ENCODE data around the gene PIP5KL1. TPM values are rescaled to one million over a fixed set of nuclear protein-coding genes. Genes with fewer than 3 reads are reported as not detected.
A peak's percentile ranks its signal among the peaks of the same experiment; 100 is the strongest.

Gene PIP5KL1
- total and polyA plus RNA-seq, 2 experiments from 2014 or later = 13.4 to 19.5 TPM

DNA sequence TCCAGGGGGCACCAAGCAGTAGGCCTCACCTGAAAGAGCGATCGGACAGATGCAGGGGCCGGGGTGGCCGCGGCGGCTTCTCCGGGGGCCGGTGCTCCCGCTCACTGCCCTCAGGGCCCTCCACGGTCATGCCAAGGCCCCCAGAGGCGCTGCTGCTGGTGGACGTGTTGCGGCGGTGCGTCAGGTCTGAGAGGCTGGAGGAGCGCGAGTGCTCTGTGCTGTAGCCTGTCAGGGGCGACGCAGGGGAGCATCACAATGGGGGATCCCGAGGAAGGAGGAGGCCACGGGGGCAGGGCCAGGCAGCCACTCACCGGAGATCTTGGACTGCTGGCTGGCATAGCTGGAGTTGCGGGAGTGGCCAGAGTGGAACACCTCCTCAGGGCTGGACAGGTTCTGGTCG lies 14.8 kb upstream of the PIP5KL1 start:
- H3K36me3 Mint-ChIP-seq (ENCODE audit: low read depth) = peaks cover 43% of the 10 kb centered on the region
- H3K9me2 ChIP-seq (ENCODE audit: insufficient read depth) = no peaks in the 10 kb centered on the region
- peaks cover 16% of the 10 kb centered on the region for H3F3A ChIP-seq (replicated peaks; ENCODE audit: low read depth)
- peaks cover 28% of the 10 kb centered on the region for H3K27me3 Mint-ChIP-seq (ENCODE audit: insufficient read depth, low read depth, poor library complexity)
- no peaks in the 10 kb centered on the region for H3K36me3 ChIP-seq (ENCODE audit: insufficient read depth)
- H3K27me3 ChIP-seq (ENCODE audit: insufficient read depth) = no peaks in the 10 kb centered on the region
- H2AFZ ChIP-seq = no peak overlapping the region
- peaks cover 19% of the 10 kb centered on the region for H3K4me1 ChIP-seq (ENCODE audit: insufficient read depth)
- no peak overlapping the region for H3K4me2 ChIP-seq
- no peak for TF ChIP-seq ZNF331 (CRISPR knock-in tag; IDR thresholded peaks at IDR 0.05; ENCODE audit: low read depth)
- H3K27ac Mint-ChIP-seq = no peak overlapping the region
- no peak overlapping the region for H3K4me3 Mint-ChIP-seq
- no peak for ATAC-seq
- no peaks in the 10 kb centered on the region for H3K9me3 Mint-ChIP-seq
- H3K27ac ChIP-seq (ENCODE audit: low read depth) = no peak overlapping the region
- peaks cover 33% of the 10 kb centered on the region for H3K4me1 Mint-ChIP-seq
- DNase-seq (ENCODE audit: low spot score) = no peak
- H3K4me3 ChIP-seq = no peak overlapping the region
- H4K20me1 ChIP-seq (replicated peaks; ENCODE audit: insufficient read depth) = no peaks in the 10 kb centered on the region; the same call in 1 of the 2 replicates
- no peaks in the 10 kb centered on the region for H3K79me2 ChIP-seq (replicated peaks; ENCODE audit: insufficient read depth)

DNA sequence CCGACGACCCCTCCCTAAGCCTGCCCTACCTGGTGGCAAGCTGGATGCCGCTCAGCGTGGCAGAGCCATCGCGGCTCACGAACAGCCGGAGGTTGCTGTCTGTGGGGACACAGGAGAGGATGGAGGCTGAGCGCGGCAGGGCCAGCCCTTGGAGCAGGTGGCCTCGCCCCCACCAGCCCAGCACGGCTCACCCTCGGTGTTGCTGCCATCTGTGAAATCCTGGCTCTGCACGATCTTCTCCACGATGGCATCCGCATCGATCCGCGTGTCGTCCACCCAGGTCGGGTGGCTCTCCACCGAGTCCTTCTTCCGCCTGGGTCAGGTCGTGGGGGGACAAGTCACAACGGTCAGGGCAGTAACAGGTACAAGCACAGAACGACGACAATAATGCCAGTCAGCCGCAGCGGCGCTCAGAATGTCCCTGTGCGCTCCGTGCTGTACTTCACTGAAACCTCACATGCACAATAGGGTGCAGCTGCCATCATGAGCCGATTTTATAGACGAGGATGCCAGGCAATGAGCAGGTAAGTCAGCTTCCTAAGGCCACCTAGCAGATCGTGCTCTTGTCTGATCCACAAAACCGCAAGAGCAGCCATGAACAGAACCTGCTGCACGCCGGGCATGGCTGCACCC lies 14.1 kb upstream of the PIP5KL1 start:
- Histone ChIP-seq H3K36me3 (ENCODE audit: insufficient read depth) (no peaks in the 10 kb centered on the region), H3F3A (replicated peaks; ENCODE audit: low read depth) (peaks cover 22% of the 10 kb centered on the region), H3K79me2 (replicated peaks; ENCODE audit: insufficient read depth) (no peaks in the 10 kb centered on the region), H3K4me1 (ENCODE audit: insufficient read depth) (peaks cover 19% of the 10 kb centered on the region), H3K9me2 (ENCODE audit: insufficient read depth) (no peaks in the 10 kb centered on the region), H2AFZ (no peak overlapping the region), H3K4me2 (no peak overlapping the region), H3K27me3 (ENCODE audit: insufficient read depth) (no peaks in the 10 kb centered on the region), H4K20me1 (replicated peaks; ENCODE audit: insufficient read depth) (no peaks in the 10 kb centered on the region; the same call in 1 of the 2 replicates), H3K4me3 (no peak overlapping the region), H3K27ac (ENCODE audit: low read depth) (0 out of 2 replicates have a peak overlapping the region, but pooled peaks have one; percentile 92)
- Mint-ChIP-seq H3K9me3 (no peaks in the 10 kb centered on the region), H3K27me3 (ENCODE audit: insufficient read depth, low read depth, poor library complexity) (peaks cover 26% of the 10 kb centered on the region), H3K27ac (no peak overlapping the region), H3K4me3 (no peak overlapping the region), H3K36me3 (ENCODE audit: low read depth) (peaks cover 43% of the 10 kb centered on the region), H3K4me1 (peaks cover 33% of the 10 kb centered on the region)
- ATAC-seq = no peak
- DNase-seq (ENCODE audit: low spot score) = no peak
- TF ChIP-seq JUNB (IDR thresholded peaks at IDR 0.05; ENCODE audit: unreplicated experiment) (no peak), STAT1 (IDR thresholded peaks at IDR 0.05; ENCODE audit: unreplicated experiment) (no peak), EZH2phosphoT487 (IDR thresholded peaks at IDR 0.05; ENCODE audit: unreplicated experiment) (no peak), NANOG (IDR thresholded peaks at IDR 0.05; ENCODE audit: borderline replicate concordance) (no peak), CREB1 (CRISPR knock-in tag; IDR thresholded peaks at IDR 0.05; ENCODE audit: low read depth) (no peak), ZNF331 (CRISPR knock-in tag; IDR thresholded peaks at IDR 0.05; ENCODE audit: low read depth) (no peak), EZH2 (IDR thresholded peaks at IDR 0.05; ENCODE audit: low read depth, unreplicated experiment) (no peak)
- TF ChIP-seq, protein P1, sequence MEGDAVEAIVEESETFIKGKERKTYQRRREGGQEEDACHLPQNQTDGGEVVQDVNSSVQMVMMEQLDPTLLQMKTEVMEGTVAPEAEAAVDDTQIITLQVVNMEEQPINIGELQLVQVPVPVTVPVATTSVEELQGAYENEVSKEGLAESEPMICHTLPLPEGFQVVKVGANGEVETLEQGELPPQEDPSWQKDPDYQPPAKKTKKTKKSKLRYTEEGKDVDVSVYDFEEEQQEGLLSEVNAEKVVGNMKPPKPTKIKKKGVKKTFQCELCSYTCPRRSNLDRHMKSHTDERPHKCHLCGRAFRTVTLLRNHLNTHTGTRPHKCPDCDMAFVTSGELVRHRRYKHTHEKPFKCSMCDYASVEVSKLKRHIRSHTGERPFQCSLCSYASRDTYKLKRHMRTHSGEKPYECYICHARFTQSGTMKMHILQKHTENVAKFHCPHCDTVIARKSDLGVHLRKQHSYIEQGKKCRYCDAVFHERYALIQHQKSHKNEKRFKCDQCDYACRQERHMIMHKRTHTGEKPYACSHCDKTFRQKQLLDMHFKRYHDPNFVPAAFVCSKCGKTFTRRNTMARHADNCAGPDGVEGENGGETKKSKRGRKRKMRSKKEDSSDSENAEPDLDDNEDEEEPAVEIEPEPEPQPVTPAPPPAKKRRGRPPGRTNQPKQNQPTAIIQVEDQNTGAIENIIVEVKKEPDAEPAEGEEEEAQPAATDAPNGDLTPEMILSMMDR (conservative IDR thresholded peaks at IDR 0.05; ENCODE audit: low read depth in 2 of 2) = no peak
- TF ChIP-seq, protein P2, sequence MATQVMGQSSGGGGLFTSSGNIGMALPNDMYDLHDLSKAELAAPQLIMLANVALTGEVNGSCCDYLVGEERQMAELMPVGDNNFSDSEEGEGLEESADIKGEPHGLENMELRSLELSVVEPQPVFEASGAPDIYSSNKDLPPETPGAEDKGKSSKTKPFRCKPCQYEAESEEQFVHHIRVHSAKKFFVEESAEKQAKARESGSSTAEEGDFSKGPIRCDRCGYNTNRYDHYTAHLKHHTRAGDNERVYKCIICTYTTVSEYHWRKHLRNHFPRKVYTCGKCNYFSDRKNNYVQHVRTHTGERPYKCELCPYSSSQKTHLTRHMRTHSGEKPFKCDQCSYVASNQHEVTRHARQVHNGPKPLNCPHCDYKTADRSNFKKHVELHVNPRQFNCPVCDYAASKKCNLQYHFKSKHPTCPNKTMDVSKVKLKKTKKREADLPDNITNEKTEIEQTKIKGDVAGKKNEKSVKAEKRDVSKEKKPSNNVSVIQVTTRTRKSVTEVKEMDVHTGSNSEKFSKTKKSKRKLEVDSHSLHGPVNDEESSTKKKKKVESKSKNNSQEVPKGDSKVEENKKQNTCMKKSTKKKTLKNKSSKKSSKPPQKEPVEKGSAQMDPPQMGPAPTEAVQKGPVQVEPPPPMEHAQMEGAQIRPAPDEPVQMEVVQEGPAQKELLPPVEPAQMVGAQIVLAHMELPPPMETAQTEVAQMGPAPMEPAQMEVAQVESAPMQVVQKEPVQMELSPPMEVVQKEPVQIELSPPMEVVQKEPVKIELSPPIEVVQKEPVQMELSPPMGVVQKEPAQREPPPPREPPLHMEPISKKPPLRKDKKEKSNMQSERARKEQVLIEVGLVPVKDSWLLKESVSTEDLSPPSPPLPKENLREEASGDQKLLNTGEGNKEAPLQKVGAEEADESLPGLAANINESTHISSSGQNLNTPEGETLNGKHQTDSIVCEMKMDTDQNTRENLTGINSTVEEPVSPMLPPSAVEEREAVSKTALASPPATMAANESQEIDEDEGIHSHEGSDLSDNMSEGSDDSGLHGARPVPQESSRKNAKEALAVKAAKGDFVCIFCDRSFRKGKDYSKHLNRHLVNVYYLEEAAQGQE (IDR thresholded peaks at IDR 0.05; ENCODE audit: unreplicated experiment) = no peak
- TF ChIP-seq, protein P3, sequence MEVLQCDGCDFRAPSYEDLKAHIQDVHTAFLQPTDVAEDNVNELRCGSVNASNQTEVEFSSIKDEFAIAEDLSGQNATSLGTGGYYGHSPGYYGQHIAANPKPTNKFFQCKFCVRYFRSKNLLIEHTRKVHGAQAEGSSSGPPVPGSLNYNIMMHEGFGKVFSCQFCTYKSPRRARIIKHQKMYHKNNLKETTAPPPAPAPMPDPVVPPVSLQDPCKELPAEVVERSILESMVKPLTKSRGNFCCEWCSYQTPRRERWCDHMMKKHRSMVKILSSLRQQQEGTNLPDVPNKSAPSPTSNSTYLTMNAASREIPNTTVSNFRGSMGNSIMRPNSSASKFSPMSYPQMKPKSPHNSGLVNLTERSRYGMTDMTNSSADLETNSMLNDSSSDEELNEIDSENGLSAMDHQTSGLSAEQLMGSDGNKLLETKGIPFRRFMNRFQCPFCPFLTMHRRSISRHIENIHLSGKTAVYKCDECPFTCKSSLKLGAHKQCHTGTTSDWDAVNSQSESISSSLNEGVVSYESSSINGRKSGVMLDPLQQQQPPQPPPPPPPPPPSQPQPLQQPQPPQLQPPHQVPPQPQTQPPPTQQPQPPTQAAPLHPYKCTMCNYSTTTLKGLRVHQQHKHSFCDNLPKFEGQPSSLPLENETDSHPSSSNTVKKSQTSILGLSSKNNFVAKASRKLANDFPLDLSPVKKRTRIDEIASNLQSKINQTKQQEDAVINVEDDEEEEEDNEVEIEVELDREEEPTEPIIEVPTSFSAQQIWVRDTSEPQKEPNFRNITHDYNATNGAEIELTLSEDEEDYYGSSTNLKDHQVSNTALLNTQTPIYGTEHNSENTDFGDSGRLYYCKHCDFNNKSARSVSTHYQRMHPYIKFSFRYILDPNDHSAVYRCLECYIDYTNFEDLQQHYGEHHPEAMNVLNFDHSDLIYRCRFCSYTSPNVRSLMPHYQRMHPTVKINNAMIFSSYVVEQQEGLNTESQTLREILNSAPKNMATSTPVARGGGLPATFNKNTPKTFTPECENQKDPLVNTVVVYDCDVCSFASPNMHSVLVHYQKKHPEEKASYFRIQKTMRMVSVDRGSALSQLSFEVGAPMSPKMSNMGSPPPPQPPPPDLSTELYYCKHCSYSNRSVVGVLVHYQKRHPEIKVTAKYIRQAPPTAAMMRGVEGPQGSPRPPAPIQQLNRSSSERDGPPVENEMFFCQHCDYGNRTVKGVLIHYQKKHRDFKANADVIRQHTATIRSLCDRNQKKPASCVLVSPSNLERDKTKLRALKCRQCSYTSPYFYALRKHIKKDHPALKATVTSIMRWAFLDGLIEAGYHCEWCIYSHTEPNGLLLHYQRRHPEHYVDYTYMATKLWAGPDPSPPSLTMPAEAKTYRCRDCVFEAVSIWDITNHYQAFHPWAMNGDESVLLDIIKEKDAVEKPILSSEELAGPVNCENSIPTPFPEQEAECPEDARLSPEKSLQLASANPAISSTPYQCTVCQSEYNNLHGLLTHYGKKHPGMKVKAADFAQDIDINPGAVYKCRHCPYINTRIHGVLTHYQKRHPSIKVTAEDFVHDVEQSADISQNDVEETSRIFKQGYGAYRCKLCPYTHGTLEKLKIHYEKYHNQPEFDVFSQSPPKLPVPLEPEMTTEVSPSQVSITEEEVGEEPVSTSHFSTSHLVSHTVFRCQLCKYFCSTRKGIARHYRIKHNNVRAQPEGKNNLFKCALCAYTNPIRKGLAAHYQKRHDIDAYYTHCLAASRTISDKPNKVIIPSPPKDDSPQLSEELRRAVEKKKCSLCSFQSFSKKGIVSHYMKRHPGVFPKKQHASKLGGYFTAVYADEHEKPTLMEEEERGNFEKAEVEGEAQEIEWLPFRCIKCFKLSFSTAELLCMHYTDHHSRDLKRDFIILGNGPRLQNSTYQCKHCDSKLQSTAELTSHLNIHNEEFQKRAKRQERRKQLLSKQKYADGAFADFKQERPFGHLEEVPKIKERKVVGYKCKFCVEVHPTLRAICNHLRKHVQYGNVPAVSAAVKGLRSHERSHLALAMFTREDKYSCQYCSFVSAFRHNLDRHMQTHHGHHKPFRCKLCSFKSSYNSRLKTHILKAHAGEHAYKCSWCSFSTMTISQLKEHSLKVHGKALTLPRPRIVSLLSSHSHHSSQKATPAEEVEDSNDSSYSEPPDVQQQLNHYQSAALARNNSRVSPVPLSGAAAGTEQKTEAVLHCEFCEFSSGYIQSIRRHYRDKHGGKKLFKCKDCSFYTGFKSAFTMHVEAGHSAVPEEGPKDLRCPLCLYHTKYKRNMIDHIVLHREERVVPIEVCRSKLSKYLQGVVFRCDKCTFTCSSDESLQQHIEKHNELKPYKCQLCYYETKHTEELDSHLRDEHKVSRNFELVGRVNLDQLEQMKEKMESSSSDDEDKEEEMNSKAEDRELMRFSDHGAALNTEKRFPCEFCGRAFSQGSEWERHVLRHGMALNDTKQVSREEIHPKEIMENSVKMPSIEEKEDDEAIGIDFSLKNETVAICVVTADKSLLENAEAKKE (CRISPR knock-in tag; IDR thresholded peaks at IDR 0.05) = no peak
